ELR (cell line): ENCODE data around the gene GANAB.
"Not testable (repeated sequence)": the region's sequence is repeated elsewhere in the genome, so short reads cannot be mapped to it uniquely, and the experiment has no call there.

Experiments
- DNase-seq: peaks from one replicate; pipeline ENCODE4 v3.0.0-alpha.2; 2015; ENCODE audit warnings: low read depth

The GANAB gene

GRCh38 chr11:62645946-62646824, at the start of gene GANAB:
Gene GANAB, minus strand, starts transcription at chr11:62646613. Its CDS starts 14 bp downstream, at chr11:62646599.
- peak; percentile 99 for DNase-seq

GRCh38 chr11:62694455-62695167, 48.2 kb upstream of the GANAB start:
- peak; percentile 83 for DNase-seq

GRCh38 chr11:62693624-62694023, 47.2 kb upstream of the GANAB start:
- DNase-seq, result not testable (repeated sequence)

GRCh38 chr11:62689421-62690183, 43.2 kb upstream of the GANAB start, which contains the start of gene LRRN4CL:
Gene LRRN4CL, minus strand, starts transcription at chr11:62689530. Its CDS starts 1,022 bp downstream, at chr11:62688508.
- DNase-seq, result peak; percentile 70

GRCh38 chr11:62688491-62688890, 42.1 kb upstream of the GANAB start:
- no peak for DNase-seq

GRCh38 chr11:62687508-62688396, 41.3 kb upstream of the GANAB start:
- no peak for DNase-seq

- DNase-seq, result no peak
These were observed 36.1 kb upstream of the GANAB start for GRCh38 chr11:62682518-62682917.

- DNase-seq, result peak; percentile 82
These were observed 34.4 kb upstream of the GANAB start for GRCh38 chr11:62680825-62681240.

GRCh38 chr11:62678770-62679696, 32.6 kb upstream of the GANAB start, which contains the start of gene UBXN1:
Gene UBXN1, minus strand, starts transcription at chr11:62679073. Its CDS starts 150 bp downstream, at chr11:62678923.
- DNase-seq, result peak; percentile 91

GRCh38 chr11:62678433-62678769, 32.0 kb upstream of the GANAB start:
- DNase-seq, result no peak

GRCh38 chr11:62677714-62678113, 31.3 kb upstream of the GANAB start:
- DNase-seq, result no peak

- DNase-seq, result no peak
These were observed 30.7 kb upstream of the GANAB start for GRCh38 chr11:62677156-62677555.

GRCh38 chr11:62676698-62677097, 30.3 kb upstream of the GANAB start:
- no peak for DNase-seq

GRCh38 chr11:62675415-62675814, 29.0 kb upstream of the GANAB start:
- DNase-seq, result not testable (repeated sequence)

GRCh38 chr11:62673196-62673525, 26.7 kb upstream of the GANAB start:
- DNase-seq, result no peak

GRCh38 chr11:62671608-62672389, 25.4 kb upstream of the GANAB start, which contains the start of the genes LBHD1 and UQCC3:
Gene LBHD1, minus strand, starts transcription at chr11:62672267. Its CDS starts 2,236 bp downstream, at chr11:62670031.
Gene UQCC3, plus strand, starts transcription at chr11:62671673. Its CDS starts 73 bp downstream, at chr11:62671746.
- peak; percentile 89 for DNase-seq

GRCh38 chr11:62671236-62671607, 24.8 kb upstream of the GANAB start:
- no peak for DNase-seq

GRCh38 chr11:62669420-62670161, 23.2 kb upstream of the GANAB start:
- DNase-seq, result no peak
